Right renal cortex interstitium (tissue), 3 donors: Measurements from ENCODE around the gene FHIP1A. TPM values are rescaled to one million over a fixed set of nuclear protein-coding genes. Genes with fewer than 3 reads are reported as not detected.

Source experiments
- DNase-seq, 3 donors: peaks; one replicate each; pipeline ENCODE4 v3.0.0-alpha.2; 2013; ENCODE audit warnings: low read depth in 3 of 3, low spot score in 2 of 3
- polyA plus RNA-seq, 3 donors: library from polyadenylated mRNA; unstranded; fragments of 120-200 nt; gene quantifications; one replicate each; pipeline ENCODE4 v1.2.1, GENCODE V29; 2013; ENCODE audit not compliant: insufficient read length in 3 of 3

Gene FHIP1A
- polyA plus RNA-seq, 3 donors, result 4.8 to 5.7 (median 5.3) TPM

DNA sequence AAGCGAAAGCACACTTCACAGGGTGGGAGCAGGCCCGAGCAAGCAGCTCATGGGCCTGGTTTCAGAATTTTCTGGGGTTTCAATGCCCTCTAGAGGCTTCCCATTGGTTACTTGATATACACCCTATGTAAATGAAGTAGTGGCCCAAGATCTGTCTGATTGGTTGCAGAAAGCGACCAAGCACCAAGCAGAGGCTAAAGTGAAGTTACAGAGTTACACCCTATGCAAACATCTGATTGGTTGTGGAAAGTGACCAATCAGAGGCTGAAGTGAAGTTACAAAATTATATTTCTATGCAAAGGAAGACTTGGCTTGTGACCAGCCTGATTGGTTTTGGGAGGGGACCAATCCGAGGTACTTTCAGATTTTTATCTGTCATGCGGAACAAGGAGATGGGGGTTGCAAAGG, 8.2 kb downstream of the FHIP1A start:
- DNase-seq, result no peak

DNA sequence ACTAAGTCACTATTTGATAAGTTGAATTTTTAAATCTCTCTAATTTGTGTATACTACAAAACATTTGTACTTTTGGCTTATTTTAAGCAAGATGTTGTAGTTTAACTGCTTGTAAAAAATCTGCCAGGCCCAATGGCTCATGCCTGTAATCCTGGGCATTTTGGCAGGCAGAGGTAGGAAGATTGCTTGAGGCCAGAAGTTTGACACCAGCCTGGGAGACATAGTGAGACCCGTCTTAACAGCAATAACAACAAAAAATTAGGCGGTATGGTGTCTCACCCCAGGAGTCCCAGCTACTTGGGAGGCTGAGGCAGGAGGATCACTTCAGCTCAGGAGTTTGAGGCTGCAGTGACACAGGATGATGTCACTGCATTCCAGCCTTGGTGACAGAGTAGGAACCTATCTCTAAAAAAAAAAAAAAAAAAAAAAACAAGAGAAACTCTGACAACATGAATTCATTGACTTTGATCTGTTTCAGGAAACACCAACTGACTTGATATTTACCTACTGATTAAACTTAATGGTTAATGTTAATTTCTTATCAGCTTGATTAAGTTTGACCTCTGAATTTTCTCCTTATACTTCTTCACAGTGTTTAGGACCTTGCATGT, 8.9 kb downstream of the FHIP1A start:
- DNase-seq, result no peak

DNA sequence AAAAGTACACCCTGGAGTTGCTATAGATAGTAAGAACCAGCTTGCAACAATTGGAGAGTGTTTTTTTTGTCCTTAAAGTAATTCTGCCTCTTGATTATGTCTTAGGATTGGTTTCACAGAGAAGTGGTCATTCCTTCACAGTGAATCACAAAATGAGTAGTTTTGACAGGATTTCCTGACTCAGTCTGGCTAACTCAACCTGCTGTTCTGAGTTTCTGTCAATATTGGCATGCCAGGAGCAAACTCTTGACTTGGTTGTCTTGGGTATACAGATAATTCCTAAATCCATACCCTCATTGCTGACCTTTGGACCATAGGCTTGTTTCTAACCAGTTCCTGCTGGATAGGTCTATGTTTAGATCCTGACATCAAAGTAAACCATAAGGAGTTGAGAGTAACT, 9.4 kb downstream of the FHIP1A start:
- no peak for DNase-seq

DNA sequence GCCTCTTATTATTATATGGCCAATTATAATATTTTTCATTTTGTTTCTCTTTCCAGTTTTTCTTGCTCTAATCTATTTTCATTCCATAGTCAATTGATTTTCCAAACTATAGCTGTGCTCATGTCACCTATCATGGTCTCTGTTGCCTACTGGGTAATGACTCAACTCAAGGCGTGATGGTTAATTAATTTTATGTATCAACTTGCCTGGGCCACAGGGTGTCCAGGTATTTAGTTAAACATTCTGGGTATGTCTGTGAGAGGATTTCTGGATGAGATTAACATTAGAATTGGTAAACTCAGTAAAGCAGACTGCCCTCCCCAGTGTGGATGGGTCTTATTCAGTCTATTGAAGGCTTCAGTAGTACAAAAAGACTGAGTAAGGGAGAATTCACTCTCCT, 9.9 kb downstream of the FHIP1A start:
- no peak for DNase-seq

DNA sequence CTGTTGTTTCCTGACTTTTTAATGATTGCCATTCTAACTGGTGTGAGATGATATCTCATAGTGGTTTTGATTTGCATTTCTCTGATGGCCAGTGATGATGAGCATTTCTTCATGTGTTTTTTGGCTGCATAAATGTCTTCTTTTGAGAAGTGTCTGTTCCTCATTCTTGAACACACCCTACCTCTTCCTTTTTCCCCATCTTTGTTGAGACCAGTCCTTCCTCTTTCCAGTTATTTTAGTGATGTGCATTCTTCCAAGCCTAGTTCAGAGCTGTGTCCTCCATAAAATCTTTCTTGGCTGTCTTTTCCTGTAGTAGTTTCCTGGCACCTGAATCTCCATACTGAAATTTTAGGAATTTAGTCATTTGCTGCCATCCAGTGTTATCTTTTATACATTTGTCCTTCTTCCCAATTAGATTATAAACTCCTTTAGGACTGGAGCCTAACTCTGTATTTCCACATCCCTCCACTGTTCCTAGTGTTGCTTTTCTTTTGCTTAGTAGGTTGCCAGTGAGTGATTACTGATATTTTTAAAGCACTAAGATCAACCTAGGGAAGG, 11.4 kb downstream of the FHIP1A start:
- no peak for DNase-seq

DNA sequence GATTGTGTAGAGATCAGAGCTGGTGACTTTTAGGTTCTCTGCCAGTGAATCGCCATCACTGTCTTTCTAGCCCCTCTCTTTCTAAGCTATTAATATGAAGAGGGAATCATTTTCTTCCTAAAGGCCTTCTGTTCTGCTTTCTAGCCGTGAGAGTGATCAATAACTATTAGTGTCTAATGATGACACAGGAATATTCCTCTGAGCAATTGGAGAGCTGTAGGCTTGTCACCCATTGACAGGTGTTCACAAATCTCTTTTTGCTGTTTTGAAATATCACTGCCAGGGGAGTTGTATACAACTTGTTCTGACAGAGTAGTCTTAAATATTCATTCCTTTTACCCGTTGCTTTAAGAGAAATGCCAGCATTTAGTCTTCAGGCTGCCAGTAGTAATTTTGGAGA, 13.9 kb downstream of the FHIP1A start:
- no peak for DNase-seq

DNA sequence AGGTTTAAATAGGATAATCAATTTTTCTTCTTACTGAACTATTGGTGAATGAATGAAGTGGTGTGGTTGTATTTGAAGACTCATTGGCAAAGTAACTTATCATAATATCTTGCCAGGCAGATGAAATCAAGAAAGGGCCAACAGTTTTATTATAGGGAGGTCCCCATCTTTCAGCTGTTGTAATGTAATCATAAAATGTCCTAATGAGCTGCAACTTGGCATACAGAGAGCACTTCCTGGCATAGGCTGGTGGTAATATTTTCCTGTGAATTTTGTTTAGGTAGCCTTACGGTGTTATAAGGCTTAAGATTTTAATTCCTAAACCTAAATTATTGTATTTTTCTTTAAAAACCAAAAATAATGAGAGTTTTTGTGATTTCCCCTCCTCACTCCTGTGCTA, 17.5 kb downstream of the FHIP1A start:
- DNase-seq, result no peak

DNA sequence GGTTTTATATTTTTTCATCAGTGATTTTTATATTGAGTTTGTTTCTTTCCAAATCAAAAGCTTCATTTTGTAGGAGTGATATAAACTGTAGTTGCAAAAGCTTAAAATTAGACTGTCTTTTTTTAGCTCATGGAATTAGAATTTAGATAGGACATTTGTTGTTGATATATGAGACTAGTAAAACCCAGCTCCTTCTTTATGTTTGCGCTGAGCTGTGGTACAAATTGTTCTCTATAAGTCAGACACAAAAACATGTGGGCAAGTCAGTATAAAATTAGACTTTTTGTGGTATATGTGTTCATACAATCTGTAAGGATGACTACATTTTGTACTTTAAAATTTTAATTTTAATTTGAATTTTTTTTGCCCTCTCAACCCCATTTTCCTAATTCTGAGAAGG, 18.3 kb downstream of the FHIP1A start:
- DNase-seq, result no peak

DNA sequence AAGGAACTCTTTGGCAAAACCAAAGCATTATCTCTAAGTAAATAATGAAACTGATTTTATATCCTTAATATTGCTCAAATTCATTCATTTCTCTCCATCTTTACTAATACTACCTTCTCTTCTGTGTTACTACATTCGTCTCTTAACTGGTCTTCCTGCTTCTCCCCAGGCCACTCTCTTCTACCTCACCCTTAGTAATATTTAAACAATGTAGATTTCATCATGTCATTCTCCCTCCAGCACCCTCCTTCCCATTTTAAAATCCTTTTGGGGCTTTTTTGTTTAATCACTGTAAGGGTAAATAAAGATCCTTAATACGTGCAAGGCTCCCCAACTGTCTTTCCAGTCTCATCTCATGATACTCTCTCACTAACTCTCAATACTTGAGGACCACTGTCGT, 19.4 kb downstream of the FHIP1A start:
- no peak for DNase-seq

DNA sequence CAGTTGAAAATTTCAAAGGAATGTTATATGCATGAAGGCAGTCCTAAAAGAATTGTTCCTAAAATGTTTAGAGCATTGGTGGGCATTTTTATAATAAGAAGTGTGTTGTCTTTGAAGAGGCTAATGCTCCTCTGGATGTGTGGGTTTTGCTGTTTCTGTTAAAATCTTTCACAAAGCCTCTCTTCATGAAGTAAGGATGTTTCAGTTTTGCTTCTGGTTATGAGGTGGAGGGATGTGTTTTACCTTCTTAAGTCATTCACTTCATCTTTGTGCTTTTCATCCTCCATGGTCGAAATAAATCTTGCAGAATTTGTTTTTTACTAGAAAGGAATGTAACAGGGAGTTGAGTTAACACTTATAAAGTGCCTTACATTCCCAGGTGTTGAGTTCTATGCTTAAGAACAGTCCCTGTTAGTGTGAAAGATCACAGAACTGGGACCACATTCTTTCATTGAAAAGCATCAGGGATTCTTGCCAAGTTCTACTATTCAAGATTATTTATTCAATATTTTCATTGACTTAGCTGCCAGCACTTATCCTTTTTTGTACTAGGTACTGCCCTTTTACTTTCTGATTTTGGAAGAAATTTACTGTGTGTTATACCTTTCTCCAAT, 21.1 kb downstream of the FHIP1A start:
- DNase-seq, result no peak

DNA sequence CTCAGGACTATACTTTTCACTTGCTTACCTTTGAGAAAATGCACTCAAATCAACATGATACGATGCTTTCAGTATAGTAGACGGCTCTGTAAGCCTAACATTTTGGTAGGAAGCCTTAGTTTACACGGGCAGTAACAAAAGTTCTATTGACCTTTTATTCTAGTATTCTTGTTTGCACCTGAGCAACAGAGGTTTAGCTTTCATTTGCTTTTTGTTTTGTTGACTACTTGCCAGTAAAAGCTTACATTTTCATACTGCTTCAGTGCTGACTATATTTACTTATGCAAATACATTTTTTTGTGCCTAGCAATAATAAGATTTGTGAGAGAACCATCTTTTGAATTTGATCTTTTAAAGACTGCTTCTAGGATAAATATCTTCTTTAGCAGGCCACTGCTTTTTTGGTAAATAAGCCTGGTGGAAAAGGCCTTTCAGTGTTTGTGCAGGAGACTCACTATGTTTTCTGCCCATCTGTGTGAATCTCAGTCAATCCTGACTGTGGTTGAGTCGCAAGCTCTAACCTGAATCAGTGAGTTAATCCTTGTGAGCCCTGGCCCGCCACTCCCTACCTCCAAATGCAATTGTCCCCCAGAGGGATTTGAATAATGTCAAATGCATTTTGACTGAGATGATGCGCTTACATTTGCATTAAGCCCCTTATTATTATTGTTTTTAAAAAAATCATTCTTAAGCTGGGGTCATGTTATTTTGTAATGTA, 21.9 kb downstream of the FHIP1A start:
- no peak for DNase-seq

DNA sequence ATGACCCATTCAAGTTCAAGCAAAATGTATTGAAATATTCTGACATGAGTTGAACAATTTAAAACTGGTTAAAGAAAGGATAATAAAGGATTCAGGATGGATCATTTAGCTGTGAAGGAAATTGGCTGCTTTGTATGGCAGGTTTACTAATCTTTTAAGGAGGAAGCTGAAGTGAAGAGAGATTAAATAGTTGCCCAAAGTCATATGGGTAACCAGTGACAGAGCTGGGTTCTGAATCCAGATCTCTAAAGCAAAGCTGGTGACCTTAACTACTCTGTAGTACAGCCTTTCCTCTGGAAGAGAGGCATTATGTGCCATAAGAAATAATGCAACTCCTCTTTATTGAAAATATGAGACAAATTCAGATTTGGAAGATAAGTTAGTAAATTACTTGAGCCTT, 22.8 kb downstream of the FHIP1A start:
- DNase-seq, result no peak

DNA sequence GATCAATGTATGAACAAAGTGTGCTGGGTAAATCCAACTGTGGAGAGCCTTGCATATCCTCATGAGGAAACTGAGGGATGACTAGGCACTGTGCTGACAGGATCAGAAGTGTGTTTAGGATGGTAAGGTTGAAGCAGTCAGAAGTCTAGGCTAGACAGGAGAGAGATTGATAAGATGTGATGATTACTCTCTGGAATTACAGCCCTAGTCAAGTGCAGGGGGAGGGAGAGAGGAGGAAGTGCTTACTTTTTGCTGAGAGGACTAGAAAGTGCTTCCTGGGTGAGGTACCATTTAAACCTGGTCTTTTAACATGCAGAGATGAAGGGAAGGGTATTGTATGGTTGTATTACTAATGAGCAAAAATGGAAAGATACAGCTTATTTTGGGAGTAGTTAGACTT, 23.7 kb downstream of the FHIP1A start:
- no peak for DNase-seq

DNA sequence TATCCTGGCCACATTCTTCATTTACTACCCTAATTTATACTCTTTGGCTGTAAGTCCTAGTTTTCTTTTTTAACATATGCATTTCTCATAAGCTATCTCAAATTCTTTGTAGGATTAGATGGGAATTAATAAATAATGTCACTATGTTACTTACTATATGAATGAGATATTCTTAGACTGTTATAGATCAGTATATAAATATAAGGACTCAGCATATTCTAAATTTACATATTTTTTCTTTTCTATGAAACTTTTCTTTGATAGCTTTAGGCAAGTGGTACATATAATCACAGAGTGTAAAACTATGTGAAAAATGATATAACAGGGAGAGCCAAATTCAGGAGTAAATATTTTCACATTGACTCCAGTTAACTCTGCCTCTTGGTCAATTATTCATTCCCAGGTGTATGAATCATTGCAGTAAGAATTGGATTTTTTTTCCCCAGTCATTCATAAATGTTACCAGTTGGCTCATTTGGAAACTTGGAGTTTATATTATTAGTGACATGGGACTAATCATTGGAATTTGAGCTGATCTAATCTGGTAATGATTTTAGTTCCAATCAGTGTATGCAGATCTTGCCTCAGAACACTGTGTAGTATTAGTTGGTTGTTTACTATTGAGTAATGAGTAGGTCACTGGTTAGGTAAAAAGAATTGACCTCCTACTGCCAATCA, 25.3 kb downstream of the FHIP1A start:
- DNase-seq, result no peak

DNA sequence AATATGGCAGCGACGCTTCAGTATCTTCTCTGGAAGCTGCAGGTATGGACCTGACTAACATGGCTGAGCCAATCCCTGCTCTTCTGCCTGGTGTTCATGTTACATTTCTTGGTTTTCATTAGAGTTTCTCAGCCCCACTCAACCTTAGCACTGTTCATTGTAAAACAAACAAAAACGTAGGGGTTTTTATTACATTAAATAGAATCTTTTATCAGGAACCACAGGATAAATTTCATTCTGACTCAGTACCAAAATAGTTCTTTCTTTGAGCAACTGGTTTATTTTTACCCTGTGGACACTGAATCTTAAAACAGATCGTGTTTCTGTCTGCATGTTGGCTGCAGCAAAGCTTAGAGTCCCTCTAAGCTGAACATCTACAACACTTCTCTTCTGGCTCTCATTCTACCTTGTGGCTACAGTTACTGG, 27.1 kb downstream of the FHIP1A start:
- no peak for DNase-seq

DNA sequence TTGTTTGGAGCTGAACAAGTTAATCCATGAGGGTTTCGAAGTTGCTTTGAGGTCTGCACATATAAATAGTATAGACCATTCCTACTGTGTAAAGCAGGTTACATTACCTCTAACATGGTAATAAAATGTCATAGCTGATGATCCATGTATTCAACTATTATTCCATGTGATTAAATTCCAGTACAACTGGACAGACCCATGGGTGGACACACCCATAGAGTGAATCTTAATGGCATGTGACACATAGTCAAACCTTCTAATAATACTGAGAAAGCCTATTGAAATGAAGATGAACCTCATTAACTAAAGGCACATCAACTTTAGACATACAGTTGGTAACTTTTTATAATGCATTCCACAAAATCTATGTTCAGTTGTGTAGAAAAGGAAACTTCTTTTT, 28.5 kb downstream of the FHIP1A start:
- DNase-seq, result no peak

DNA sequence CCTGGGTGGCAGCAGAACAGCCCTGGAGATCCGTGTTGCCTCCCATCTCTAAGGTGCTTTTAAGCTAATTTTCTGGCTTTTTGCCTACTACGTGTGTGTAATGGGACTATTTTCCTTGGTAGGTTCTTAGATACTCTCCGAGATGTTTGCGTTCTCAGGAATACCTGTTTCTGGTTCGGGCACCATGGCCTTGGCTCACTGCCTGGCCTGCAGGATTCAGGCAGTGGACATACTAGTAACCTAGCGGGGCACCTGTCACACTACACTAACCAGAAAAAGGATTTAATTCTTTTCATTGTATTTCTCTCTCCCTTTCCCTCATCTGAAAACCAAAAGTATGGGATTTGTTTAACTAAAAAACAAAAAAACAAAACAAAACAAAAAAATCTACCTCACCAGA, 29.2 kb downstream of the FHIP1A start:
- no peak for DNase-seq

DNA sequence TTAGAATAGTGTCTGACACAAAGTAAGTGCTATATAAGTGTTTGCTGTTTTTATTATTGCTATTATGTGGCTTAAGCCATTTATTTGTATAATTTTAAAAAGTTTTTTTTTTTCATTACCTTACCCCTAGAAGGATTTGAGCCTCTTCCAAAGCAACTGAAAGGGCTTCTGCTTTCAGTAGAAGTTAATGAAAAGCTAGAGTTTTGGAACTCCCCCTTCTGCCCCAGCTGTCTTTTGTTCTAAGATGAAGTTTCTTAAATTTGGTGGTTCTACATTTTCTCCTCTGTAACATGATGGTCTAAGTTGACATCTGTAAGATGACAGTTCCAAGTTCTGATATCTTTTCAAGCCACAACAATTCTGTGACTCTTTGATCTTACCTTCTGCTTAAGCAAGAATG, 30.3 kb downstream of the FHIP1A start:
- no peak for DNase-seq

DNA sequence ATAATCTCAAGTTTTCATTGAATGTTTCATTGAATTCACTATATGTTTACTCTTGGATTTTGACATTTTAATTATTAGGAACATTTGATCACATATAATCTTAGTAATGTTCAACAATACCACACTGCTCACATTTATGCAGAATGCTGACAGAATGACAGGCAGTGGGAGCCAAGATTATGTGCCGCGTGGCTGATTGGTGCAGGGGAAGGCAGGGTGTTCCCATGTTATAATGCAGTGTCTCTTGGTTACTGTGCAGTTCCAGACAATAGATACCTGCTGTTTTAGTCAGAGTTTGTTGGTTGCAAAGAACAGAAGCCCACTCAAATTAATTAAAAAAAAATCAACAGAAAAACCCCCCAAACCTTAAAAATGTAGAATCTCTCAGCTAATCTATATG, 33.0 kb downstream of the FHIP1A start:
- no peak for DNase-seq

DNA sequence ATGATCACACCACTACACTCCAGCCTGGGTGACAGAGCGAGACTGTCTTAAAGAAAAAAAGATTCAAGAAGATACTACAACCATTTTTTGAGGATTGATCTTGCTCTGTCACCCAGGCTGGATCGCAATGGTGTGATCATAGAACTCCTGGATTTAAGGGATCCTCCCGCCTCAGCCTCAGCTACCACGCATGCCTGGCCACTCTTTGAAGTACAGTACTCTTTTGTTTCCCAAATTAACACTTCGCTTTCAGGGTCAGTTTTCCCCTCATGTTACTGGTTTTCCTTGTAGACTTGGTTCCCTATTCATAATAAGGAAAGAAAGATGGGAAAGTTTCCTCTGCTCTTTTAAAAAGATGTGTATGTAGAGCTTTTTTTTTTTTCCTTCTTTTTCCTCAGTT, 34.3 kb downstream of the FHIP1A start:
- no peak for DNase-seq

DNA sequence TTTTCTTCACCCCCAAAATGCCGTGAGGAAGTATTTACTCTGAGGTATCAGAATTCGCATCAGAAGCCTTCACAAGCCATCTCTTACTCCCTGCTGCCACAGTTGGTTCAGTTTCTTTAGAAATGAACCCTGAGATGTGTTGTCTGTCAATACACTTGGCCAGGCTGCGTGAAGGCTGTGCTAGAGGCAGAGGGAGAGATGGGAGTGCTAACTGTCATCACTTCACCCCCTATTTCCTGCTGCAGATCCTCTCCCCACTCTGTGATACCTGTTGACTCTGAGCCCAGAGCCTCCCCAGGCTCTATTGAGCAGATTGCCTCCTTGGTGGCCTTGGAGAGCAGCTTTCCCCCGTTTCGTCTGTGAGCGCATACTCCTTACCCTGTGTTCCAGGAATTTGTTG, 34.8 kb downstream of the FHIP1A start:
- no peak for DNase-seq
